Uterus (tissue), 4 donors: Measurements from ENCODE around the gene KIF24. TPM values are rescaled to one million over a fixed set of nuclear protein-coding genes. Genes with fewer than 3 reads are reported as not detected.
A peak's percentile ranks its signal among the peaks of the same experiment; 100 is the strongest.
"Not testable (repeated sequence)": the region's sequence is repeated elsewhere in the genome, so short reads cannot be mapped to it uniquely, and the experiment has no call there.

Experiments used
- DNase-seq, 2 donors: peaks; one replicate each; pipeline ENCODE4 v3.0.0-alpha.2; 2019 to 2020
- H3K27ac ChIP-seq, 2 donors: fragments of 200-600 bp; sonication (generic); 1 replicate in 1 of 2; 2 replicates in 1 of 2; pipeline ENCODE4 v1.5.1; 2016 to 2018
- H3K27me3 ChIP-seq, 2 donors: fragments of 200-600 bp; sonication (generic); one replicate each; pipeline ENCODE4 v1.5.1; 2018 to 2019; ENCODE audit warnings: control low read depth in 1 of 2
- H3K36me3 ChIP-seq, 2 donors: fragments of 200-600 bp; sonication (generic); one replicate each; pipeline ENCODE4 v1.5.1; 2019; ENCODE audit warnings: control low read depth in 1 of 2
- H3K4me1 ChIP-seq, 2 donors: fragments of 200-600 bp; sonication (generic); one replicate each; pipeline ENCODE4 v1.5.1; 2018 to 2019; ENCODE audit warnings: control low read depth in 1 of 2
- H3K4me3 ChIP-seq, 2 donors: fragments of 200-600 bp; sonication (generic); 1 replicate in 1 of 2; 2 replicates in 1 of 2; pipeline ENCODE4 v1.5.1; 2018 to 2019; ENCODE audit warnings: mild to moderate bottlenecking in 1 of 2
- H3K9me3 ChIP-seq, 2 donors: fragments of 200-600 bp; sonication (generic); one replicate each; pipeline ENCODE4 v1.5.1; 2019; ENCODE audit warnings: control low read depth in 1 of 2
- POLR2A ChIP-seq, 2 donors: fragments of 450-650 bp; IDR thresholded peaks; one replicate each; pipeline ENCODE4 v1.6.1; 2016; ENCODE audit warnings: antibody characterized with exemption in 2 of 2, mild to moderate bottlenecking in 1 of 2, moderate library complexity in 1 of 2
- intact Hi-C: fragments of 100-400 bp; cut with DNase I; formaldehyde crosslinking; loops from one replicate; pipeline ENCODE4 v1.15.1; 2023; ENCODE audit warnings: low total_unique reads
- total RNA-seq, 4 donors: library from RNA; depleted of rRNA in 3 of 4; stranded (reverse); fragments of >200 nt in 3 of 4; gene quantifications; one replicate each; pipeline versions ENCODE4 v1.1.0 to v1.2.4, GENCODE V29; 2014 to 2023
- TF ChIP-seq, protein P1 (sequence below), 4 experiments: fragments of 200-600 bp in 2 of 4; fragments of 450-650 bp in 2 of 4; sonication (generic) in 2 of 4; IDR thresholded peaks; one replicate each; pipeline ENCODE4 v1.5.1; 2016 to 2019; ENCODE audit warnings: antibody characterized with exemption in 4 of 4, mild to moderate bottlenecking in 2 of 4, moderate library complexity in 1 of 4
- donor health status: DM: yes; HTN: yes; CAD: no.

Gene KIF24
- total RNA-seq, 4 donors from 2014 or later = 1.2 to 6.1 (median 1.5) TPM

DNA sequence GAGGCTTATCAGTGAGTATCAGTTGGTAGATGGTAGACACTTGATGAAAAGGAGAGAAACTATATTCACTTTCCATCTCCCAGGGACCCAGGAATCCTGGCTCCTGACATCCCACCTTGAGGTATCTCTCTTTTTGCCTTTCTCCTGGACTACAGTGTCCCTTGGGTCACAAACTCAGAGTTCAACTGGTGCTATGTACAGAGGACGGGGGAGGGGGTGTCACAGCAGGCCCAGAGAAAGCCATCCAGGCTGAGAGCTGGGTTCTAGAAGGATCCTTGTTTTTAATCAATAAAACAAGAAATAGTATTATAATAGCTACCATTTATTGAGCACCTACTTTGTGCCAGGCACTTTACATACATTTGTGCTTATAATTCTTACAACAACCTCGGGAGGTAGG lies 37.3 kb upstream of the KIF24 start:
- intact Hi-C loops = no loop called here

GRCh38 chr9:34365282-34365681 lies 36.2 kb upstream of the KIF24 start:
- Histone ChIP-seq H3K27me3 (no peaks in the 10 kb centered on the region), H3K36me3 (no peaks in the 10 kb centered on the region), H3K27ac (no peak overlapping the region), H3K4me1 (no peaks in the 10 kb centered on the region), H3K9me3 (no peaks in the 10 kb centered on the region), H3K4me3 (no peak overlapping the region)
- intact Hi-C loops = no loop called here
- DNase-seq = no peak
- TF ChIP-seq POLR2A (IDR thresholded peaks at IDR 0.05) = no peak
- TF ChIP-seq, protein P1, sequence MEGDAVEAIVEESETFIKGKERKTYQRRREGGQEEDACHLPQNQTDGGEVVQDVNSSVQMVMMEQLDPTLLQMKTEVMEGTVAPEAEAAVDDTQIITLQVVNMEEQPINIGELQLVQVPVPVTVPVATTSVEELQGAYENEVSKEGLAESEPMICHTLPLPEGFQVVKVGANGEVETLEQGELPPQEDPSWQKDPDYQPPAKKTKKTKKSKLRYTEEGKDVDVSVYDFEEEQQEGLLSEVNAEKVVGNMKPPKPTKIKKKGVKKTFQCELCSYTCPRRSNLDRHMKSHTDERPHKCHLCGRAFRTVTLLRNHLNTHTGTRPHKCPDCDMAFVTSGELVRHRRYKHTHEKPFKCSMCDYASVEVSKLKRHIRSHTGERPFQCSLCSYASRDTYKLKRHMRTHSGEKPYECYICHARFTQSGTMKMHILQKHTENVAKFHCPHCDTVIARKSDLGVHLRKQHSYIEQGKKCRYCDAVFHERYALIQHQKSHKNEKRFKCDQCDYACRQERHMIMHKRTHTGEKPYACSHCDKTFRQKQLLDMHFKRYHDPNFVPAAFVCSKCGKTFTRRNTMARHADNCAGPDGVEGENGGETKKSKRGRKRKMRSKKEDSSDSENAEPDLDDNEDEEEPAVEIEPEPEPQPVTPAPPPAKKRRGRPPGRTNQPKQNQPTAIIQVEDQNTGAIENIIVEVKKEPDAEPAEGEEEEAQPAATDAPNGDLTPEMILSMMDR (IDR thresholded peaks at IDR 0.05) = no peak

More for the DNA sequence above, 37.3 kb upstream of the KIF24 start:
- no peak for DNase-seq
- Histone ChIP-seq H3K4me1 (no peaks in the 10 kb centered on the region), H3K27me3 (no peaks in the 10 kb centered on the region), H3K27ac (no peak overlapping the region), H3K36me3 (no peaks in the 10 kb centered on the region), H3K9me3 (no peaks in the 10 kb centered on the region), H3K4me3 (no peak overlapping the region)
- TF ChIP-seq, protein P1 (IDR thresholded peaks at IDR 0.05) = no peak
- TF ChIP-seq POLR2A (IDR thresholded peaks at IDR 0.05) = no peak

DNA sequence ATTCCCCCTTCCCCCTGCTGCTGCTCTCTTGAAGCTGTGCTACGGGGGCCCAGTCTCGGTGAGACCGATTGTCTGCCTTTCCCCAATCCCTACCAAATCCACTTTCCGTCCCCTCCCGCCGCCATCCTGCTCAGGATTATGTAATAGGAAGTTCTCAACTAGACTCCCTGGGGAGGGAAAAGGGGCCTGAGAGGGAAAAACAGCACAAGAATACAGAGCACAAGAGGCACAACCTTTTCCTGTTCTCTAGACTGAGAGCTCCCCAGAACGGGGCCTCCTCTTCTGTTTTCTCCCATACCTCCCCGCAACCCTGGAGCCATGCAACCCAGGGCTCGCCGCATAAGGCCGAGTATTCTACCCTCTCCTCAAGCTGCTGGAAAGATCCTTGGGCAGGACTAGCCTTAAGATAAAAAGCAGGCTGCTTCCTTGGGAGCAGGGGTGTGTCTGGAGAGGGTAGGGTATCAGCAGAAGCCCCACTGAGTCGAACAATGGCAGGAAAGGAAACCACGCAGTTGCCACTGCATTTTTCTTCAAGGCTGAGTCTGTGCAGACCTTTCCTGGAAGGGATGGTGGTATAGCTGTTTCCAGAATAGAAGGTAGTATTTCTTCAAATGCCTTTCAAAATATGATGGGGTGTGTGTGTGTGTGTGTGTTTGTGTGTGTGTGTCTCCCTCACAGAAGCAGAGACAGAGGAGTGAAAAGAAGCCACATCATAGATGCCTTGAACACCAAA lies 34.7 kb upstream of the KIF24 start:
- no peak for DNase-seq
- TF ChIP-seq, protein P1 (IDR thresholded peaks at IDR 0.05) = no peak
- no peak for TF ChIP-seq POLR2A (IDR thresholded peaks at IDR 0.05)
- Histone ChIP-seq H3K4me3 (no peak overlapping the region), H3K4me1 (no peaks in the 10 kb centered on the region), H3K9me3 (no peaks in the 10 kb centered on the region), H3K27ac (peak overlapping the region; percentile 11 to 21), H3K27me3 (no peaks in the 10 kb centered on the region), H3K36me3 (no peaks in the 10 kb centered on the region)
- intact Hi-C loops = no loop called here

DNA sequence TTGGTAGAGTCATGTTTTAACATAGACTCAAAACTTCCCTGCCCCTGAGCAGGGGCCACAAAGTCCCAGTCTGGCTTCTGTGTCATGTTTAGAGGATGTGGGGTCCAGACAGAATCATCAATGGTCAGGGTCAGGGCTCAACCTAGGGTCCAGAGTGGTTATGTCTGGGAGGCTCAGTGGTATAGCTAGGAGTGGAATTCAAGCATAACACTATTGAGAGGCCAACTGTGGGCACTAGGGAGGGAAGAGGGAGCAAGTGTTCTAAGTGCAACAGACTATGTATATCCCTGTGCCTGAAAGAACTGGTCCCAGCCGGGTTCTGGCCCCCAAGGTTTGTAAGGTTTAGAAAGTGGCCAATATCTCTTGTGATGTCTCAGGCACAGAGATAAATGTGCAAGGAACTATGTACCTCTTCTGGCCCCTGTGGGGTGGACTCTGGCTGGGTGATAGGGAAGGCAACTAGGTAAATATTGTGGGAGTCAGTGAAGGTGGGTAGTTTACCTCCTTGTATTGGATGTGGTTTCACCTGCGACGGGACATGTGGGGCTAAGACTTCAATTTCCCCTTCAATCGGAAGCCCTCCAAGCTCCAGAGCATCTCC lies 33.6 kb upstream of the KIF24 start:
- intact Hi-C loops = no loop called here
- no peak for DNase-seq
- TF ChIP-seq, protein P1 (IDR thresholded peaks at IDR 0.05) = no peak
- TF ChIP-seq POLR2A (IDR thresholded peaks at IDR 0.05) = no peak
- Histone ChIP-seq H3K9me3 (no peaks in the 10 kb centered on the region), H3K4me3 (no peak overlapping the region), H3K4me1 (no peaks in the 10 kb centered on the region), H3K27ac (no peak overlapping the region), H3K36me3 (no peaks in the 10 kb centered on the region), H3K27me3 (no peaks in the 10 kb centered on the region)

GRCh38 chr9:34352957-34353356 lies 23.9 kb upstream of the KIF24 start:
- H3K27ac ChIP-seq, intact Hi-C loops, H3K4me3 ChIP-seq, H3K4me1 ChIP-seq, H3K36me3 ChIP-seq, DNase-seq, H3K27me3 ChIP-seq, H3K9me3 ChIP-seq: not testable (repeated sequence)

DNA sequence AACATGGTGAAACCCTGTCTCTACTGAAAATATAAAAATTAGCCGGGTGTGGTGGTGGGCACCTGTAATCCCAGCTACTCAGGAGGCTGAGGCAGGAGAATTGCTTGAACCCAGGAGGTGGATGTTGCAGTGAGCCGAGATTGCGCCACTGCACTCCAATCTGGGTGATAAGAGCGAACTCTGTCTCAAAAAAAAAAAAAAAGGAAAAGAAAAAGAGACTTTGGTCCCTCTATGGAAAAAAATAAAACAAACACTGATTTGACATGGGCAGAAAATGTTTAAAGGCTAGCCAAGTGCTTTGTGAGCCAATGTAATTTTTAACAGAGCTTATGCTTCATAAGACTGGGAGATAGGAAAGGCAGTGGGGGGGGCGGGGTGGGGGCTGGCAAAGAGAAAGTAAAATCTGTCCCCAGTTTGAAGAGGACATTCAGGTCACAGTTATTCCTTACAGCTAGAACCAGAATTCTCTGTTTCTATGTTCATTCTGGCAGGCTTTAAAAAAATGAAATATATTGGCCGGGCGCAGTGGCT lies 23.1 kb upstream of the KIF24 start:
- intact Hi-C loops, H3K4me1 ChIP-seq: not testable (repeated sequence)

More for the DNA sequence above, 23.1 kb upstream of the KIF24 start:
- H3K36me3 ChIP-seq, H3K27ac ChIP-seq, H3K27me3 ChIP-seq, DNase-seq, H3K4me3 ChIP-seq, H3K9me3 ChIP-seq: not testable (repeated sequence)
